A549 treated with Hydrocortisone at 1 μM for 4 hours (cell line): ENCODE data around the gene PLA2R1. TPM values are rescaled to one million over a fixed set of nuclear protein-coding genes. Genes with fewer than 3 reads are reported as not detected.

ENCODE experiments used
- total RNA-seq: library from RNA; stranded (reverse); fragments of 200-300 nt; extraction: Qiagen RNA extraction; gene quantifications from 5 replicates; pipeline ENCODE4 v1.2.3, GENCODE V29; 2022

Gene PLA2R1
- 1.6 to 2.7 TPM (median 2.4 TPM) in 5 replicates for total RNA-seq

GRCh38 chr2:160062292-160063005 lies at the start of gene PLA2R1:
PLA2R1 (minus strand) TSS chr2:160062615; CDS start chr2:160062403, 212 bp downstream.

GRCh38 chr2:159904127-159904958 lies 158.1 kb downstream of the PLA2R1 start, which contains the start of gene LY75:
LY75 (minus strand) TSS chr2:159904756.

Other genes with a start within 250 kb of the PLA2R1 start
- 0.08 to 0.18 TPM (median 0.14 TPM) in 4 of 5 replicates, not detected in the other for gene LY75, start 157.9 kb downstream of the PLA2R1 start, total RNA-seq
- 0.46 to 0.77 TPM (median 0.67 TPM) in 5 replicates for gene ITGB6, start 137.7 kb upstream of the PLA2R1 start, total RNA-seq